OCI-LY7 (cell line): ENCODE data around the gene BNIP1. TPM values are rescaled to one million over a fixed set of nuclear protein-coding genes. Genes with fewer than 3 reads are reported as not detected.
A peak's percentile ranks its signal among the peaks of the same experiment; 100 is the strongest.

Source experiments
- BruUV-seq: library from RNA; stranded (reverse); fragments of 400-500 nt; replicated peaks from 2 replicates; lab custom pipeline; 2021; lab: Mats Ljungman, UMichigan
- CTCF ChIA-PET: fragments of 300-600 bp; sonication (Branson Sonifier 250); formaldehyde crosslinking; loops from one replicate; lab custom pipeline; 2022; ENCODE audit warnings: antibody characterized with exemption; ENCODE audit not compliant: unreplicated experiment; lab: Charles Lee
- POLR2A ChIA-PET: fragments of 300-600 bp; sonication (Branson Sonifier 250); formaldehyde crosslinking; loops from one replicate; lab custom pipeline; 2022; ENCODE audit warnings: antibody characterized with exemption; lab: Charles Lee
- DNase-seq: peaks from one replicate; pipeline ENCODE4 v3.0.0-alpha.2; 2015; ENCODE audit warnings: low spot score
- H2AFZ ChIP-seq: fragments of 200-600 bp; sonication (generic), shearing (Covaris generic); 2 replicates; pipeline ENCODE4 v1.6.1; 2014; ENCODE audit warnings: mild to moderate bottlenecking, antibody characterized with exemption, low read length, moderate library complexity
- H3K27ac ChIP-seq: fragments of 200-600 bp; sonication (generic); 2 replicates; pipeline ENCODE4 v1.5.1; 2014; ENCODE audit warnings: mixed run types, low read depth, mild to moderate bottlenecking, moderate library complexity, low read length, inconsistent platforms; ENCODE audit not compliant: poor library complexity, severe bottlenecking
- H3K36me3 ChIP-seq: fragments of 200-600 bp; sonication (generic); 2 replicates; pipeline ENCODE4 v1.6.1; 2014; ENCODE audit warnings: mild to moderate bottlenecking, antibody characterized with exemption, low read length, moderate library complexity, mixed read lengths; ENCODE audit not compliant: insufficient read depth
- H3K4me1 ChIP-seq: fragments of 200-600 bp; sonication (generic); 2 replicates; pipeline ENCODE4 v1.5.1; 2014; ENCODE audit warnings: mild to moderate bottlenecking, low read length; ENCODE audit not compliant: insufficient read depth, poor library complexity, severe bottlenecking
- H3K4me2 ChIP-seq: fragments of 200-600 bp; sonication (generic); 2 replicates; pipeline ENCODE4 v1.6.1; 2014; ENCODE audit warnings: mild to moderate bottlenecking, low read length
- H3K4me3 ChIP-seq: fragments of 200-600 bp; sonication (generic); 2 replicates; pipeline ENCODE4 v1.5.1; 2014; ENCODE audit warnings: mild to moderate bottlenecking, low read depth, low read length; ENCODE audit not compliant: poor library complexity, severe bottlenecking
- H3K79me2 ChIP-seq: fragments of 200-600 bp; sonication (generic); 2 replicates; pipeline ENCODE4 v1.6.1; 2016; ENCODE audit warnings: low read depth, mild to moderate bottlenecking, low read length, moderate library complexity, mixed read lengths; ENCODE audit not compliant: insufficient read depth
- H3K9me2 ChIP-seq: fragments of 200-600 bp; sonication (generic); 2 replicates; pipeline ENCODE4 v1.6.1; 2016; ENCODE audit warnings: mild to moderate bottlenecking, low read length, mixed read lengths; ENCODE audit not compliant: insufficient read depth
- H3K9me3 ChIP-seq: fragments of 200-600 bp; sonication (generic); 2 replicates; pipeline ENCODE4 v1.6.1; 2014; ENCODE audit warnings: mild to moderate bottlenecking, mixed run types, low read length, mixed read lengths
- H4K20me1 ChIP-seq: fragments of 200-600 bp; sonication (generic); 2 replicates; pipeline ENCODE4 v1.6.1; 2014; ENCODE audit warnings: mild to moderate bottlenecking, antibody characterized with exemption, low read length, moderate library complexity, mixed read lengths; ENCODE audit not compliant: insufficient read depth
- EZH2phosphoT487 ChIP-seq: fragments of 200-600 bp; sonication (generic); IDR thresholded peaks from 2 replicates; pipeline ENCODE4 v1.6.1; 2018; ENCODE audit warnings: low read depth, borderline replicate concordance, mild to moderate bottlenecking, mixed run types, antibody characterized with exemption, low read length, moderate library complexity, mixed read lengths
- intact Hi-C: fragments of 100-400 bp; cut with micrococcal nuclease; formaldehyde crosslinking; loops from one replicate; pipeline ENCODE4 v1.10.0; 2022; ENCODE audit not compliant: unreplicated experiment
- total RNA-seq, 2 experiments: library from RNA; depleted of rRNA in 1 of 2; stranded (reverse); fragments of >200 nt in 1 of 2; shearing (Covaris generic) in 1 of 2; gene quantifications; 2 replicates each; pipeline ENCODE4 v1.2.3, GENCODE V29; 2014 to 2022
- TF ChIP-seq, protein P1 (sequence below): fragments of 200-600 bp; sonication (generic); conservative IDR thresholded peaks from 2 replicates; pipeline ENCODE4 v1.5.1; 2014; ENCODE audit warnings: mild to moderate bottlenecking, antibody characterized with exemption, low read length, moderate library complexity, mixed read lengths

The BNIP1 gene
- total RNA-seq, 2 experiments from 2014 or later: 16.8 to 23.1 TPM

GRCh38 chr5:173139631-173140030, 4.7 kb upstream of the BNIP1 start:
- no peak overlapping the region for H2AFZ ChIP-seq
- H3K9me2 ChIP-seq: no peaks in the 10 kb centered on the region
- intact Hi-C loops: no loop called here
- CTCF ChIA-PET: no interaction called here
- H4K20me1 ChIP-seq: no peaks in the 10 kb centered on the region
- H3K27ac ChIP-seq: no peak overlapping the region
- TF ChIP-seq, protein P1, sequence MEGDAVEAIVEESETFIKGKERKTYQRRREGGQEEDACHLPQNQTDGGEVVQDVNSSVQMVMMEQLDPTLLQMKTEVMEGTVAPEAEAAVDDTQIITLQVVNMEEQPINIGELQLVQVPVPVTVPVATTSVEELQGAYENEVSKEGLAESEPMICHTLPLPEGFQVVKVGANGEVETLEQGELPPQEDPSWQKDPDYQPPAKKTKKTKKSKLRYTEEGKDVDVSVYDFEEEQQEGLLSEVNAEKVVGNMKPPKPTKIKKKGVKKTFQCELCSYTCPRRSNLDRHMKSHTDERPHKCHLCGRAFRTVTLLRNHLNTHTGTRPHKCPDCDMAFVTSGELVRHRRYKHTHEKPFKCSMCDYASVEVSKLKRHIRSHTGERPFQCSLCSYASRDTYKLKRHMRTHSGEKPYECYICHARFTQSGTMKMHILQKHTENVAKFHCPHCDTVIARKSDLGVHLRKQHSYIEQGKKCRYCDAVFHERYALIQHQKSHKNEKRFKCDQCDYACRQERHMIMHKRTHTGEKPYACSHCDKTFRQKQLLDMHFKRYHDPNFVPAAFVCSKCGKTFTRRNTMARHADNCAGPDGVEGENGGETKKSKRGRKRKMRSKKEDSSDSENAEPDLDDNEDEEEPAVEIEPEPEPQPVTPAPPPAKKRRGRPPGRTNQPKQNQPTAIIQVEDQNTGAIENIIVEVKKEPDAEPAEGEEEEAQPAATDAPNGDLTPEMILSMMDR: no peak
- no peak for TF ChIP-seq EZH2phosphoT487
- H3K4me3 ChIP-seq: no peak overlapping the region
- no peaks in the 10 kb centered on the region for H3K9me3 ChIP-seq
- no TSS peak for BruUV-seq
- no peak for DNase-seq
- no peaks in the 10 kb centered on the region for H3K79me2 ChIP-seq
- POLR2A ChIA-PET: interaction anchor here (0.5 to 1.7 kb wide), 4 partner anchors 25 to 59 kb away, joined by 3 to 6 read pairs (median 3); no protein-coding TSS in a partner anchor
- peaks cover 6% of the 10 kb centered on the region for H3K4me1 ChIP-seq
- no peaks in the 10 kb centered on the region for H3K36me3 ChIP-seq
- H3K4me2 ChIP-seq: no peak overlapping the region

DNA sequence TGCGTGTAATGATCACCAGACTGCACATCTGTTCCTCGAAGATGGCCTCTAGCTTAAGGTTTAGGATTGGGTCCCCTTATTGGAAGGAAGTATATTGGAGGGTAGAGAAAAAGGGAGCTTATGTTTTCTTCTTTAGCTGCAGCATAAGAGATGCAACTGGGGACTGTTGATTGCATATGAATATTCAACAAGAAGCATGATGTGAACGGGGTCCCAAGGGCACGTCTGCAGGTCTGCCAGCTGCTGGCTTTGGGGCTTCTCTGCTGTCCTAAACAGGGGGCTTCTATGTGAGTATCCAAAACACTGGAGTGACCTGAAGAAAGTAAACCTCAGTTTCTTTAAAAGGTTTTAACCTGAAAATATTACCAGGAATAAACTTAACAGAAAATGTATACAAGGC, 3.6 kb upstream of the BNIP1 start:
- intact Hi-C loops: no loop called here

DNA sequence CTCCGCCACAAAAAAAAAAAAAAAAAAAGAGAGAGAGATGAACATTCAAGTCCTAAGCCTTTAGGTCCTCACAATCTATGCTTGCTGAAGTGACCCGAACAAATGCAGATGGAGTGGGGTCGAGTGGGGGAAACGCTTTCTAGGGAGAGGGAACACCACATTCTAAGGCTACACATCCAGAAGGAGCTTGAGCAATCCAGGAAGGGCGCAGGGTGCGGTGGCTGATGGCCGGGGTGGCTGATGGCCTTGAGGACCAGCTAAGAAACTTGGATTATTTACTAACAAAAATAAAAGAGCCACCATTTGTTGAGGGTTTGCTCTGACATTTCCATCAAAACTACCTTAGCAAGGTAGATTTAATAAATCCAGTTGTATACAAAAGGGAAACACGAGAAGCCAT, 764 bp upstream of the BNIP1 start:
- H3K4me1 ChIP-seq: peaks cover 11% of the 10 kb centered on the region
- no peak overlapping the region for H3K4me3 ChIP-seq
- intact Hi-C loops: no loop called here
- no peak overlapping the region for H3K27ac ChIP-seq
- POLR2A ChIA-PET: interaction anchor here (0.7 kb wide), 1 partner anchor 672 kb away, joined by 4 read pairs; no protein-coding TSS in a partner anchor
- no peak for DNase-seq
- H3K9me3 ChIP-seq: no peaks in the 10 kb centered on the region
- peak overlapping the region; percentile 100; the same call in 1 of the 2 replicates for H2AFZ ChIP-seq
- H4K20me1 ChIP-seq: no peaks in the 10 kb centered on the region
- peaks cover 10% of the 10 kb centered on the region for H3K36me3 ChIP-seq
- no peaks in the 10 kb centered on the region; the same call in 1 of the 2 replicates for H3K79me2 ChIP-seq
- H3K9me2 ChIP-seq: no peaks in the 10 kb centered on the region
- TF ChIP-seq, protein P1: no peak
- TF ChIP-seq EZH2phosphoT487: no peak
- BruUV-seq: no TSS peak
- no peak overlapping the region for H3K4me2 ChIP-seq
- CTCF ChIA-PET: no interaction called here

More for the DNA sequence above, 3.6 kb upstream of the BNIP1 start:
- DNase-seq: no peak
- TF ChIP-seq, protein P1: no peak
- TF ChIP-seq EZH2phosphoT487: no peak
- Histone ChIP-seq H3K9me2 (no peaks in the 10 kb centered on the region), H3K4me1 (peaks cover 11% of the 10 kb centered on the region), H3K4me2 (no peak overlapping the region), H3K4me3 (no peak overlapping the region), H3K36me3 (no peaks in the 10 kb centered on the region), H3K27ac (no peak overlapping the region), H3K79me2 (no peaks in the 10 kb centered on the region; the same call in 1 of the 2 replicates), H3K9me3 (no peaks in the 10 kb centered on the region), H4K20me1 (no peaks in the 10 kb centered on the region), H2AFZ (no peak overlapping the region)
- no TSS peak for BruUV-seq
- POLR2A ChIA-PET: interaction anchor here (1.4 to 1.7 kb wide), 3 partner anchors 27 to 61 kb away, joined by 3 to 6 read pairs (median 3); no protein-coding TSS in a partner anchor
- CTCF ChIA-PET: interaction anchor here (0.5 kb wide), 1 partner anchor 54 kb away, joined by 4 read pairs; no protein-coding TSS in a partner anchor
